Keratinocyte (primary cell): ENCODE data around the gene WBP1.

Experiments
- EZH2 ChIP-seq: IDR thresholded peaks from one replicate; pipeline ENCODE4 v1.6.1; 2012; ENCODE audit warnings: inconsistent platforms, mild to moderate bottlenecking, low read length, moderate library complexity
- TF ChIP-seq, protein P1 (sequence below), 3 experiments: IDR thresholded peaks in 1 of 3; conservative IDR thresholded peaks in 1 of 3; optimal IDR thresholded peaks in 1 of 3; 2 replicates in 2 of 3; 3 replicates in 1 of 3; pipeline versions ENCODE3 to v1.5.1; 2011; ENCODE audit warnings: low read length in 3 of 3, mild to moderate bottlenecking in 3 of 3, moderate library complexity in 2 of 3, control low read depth in 1 of 3, inconsistent platforms in 1 of 3; ENCODE audit not compliant: insufficient read depth in 2 of 3; ENCODE audit errors: extremely low read depth in 1 of 3

DNA sequence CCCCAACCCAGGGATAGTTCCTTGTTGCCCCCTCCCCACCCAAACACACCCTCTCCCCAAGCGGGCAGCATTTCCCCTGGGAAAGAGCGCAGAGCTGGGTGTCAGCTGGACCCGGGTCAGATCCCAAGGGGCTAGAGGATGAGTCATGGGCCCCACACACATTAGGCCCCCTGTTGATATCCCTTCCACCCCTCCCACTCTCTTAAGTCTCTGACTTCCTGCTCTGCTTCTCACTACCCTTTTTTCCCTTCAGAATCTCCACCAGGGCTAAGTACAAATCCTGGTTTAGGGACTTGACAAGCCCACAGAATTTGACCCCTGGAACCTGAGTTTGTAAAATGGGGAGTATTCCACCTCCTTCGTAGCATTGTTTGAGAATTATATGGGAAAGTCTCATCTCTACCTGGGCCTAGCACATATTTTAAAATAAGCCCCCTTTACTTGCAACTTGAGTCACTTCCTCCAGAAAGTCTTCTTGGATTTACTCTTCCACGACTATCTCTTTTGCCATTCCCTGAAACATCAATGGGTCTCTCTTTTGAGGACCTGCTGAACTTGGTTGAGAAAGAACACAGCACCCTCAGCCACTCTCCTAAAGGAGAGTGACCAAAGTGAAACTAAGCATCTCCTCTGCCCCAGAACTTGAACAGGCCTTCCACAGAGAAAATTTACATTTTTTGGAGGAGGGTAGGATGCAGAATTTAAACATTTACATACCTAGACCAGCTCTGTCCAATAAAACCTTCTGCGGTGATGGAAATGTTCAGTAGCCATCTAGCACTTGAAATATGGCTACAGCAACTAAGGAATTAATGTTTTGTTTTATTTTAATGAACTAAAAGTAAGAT is 21.2 kb upstream of the WBP1 start:
- TF ChIP-seq, protein P1, sequence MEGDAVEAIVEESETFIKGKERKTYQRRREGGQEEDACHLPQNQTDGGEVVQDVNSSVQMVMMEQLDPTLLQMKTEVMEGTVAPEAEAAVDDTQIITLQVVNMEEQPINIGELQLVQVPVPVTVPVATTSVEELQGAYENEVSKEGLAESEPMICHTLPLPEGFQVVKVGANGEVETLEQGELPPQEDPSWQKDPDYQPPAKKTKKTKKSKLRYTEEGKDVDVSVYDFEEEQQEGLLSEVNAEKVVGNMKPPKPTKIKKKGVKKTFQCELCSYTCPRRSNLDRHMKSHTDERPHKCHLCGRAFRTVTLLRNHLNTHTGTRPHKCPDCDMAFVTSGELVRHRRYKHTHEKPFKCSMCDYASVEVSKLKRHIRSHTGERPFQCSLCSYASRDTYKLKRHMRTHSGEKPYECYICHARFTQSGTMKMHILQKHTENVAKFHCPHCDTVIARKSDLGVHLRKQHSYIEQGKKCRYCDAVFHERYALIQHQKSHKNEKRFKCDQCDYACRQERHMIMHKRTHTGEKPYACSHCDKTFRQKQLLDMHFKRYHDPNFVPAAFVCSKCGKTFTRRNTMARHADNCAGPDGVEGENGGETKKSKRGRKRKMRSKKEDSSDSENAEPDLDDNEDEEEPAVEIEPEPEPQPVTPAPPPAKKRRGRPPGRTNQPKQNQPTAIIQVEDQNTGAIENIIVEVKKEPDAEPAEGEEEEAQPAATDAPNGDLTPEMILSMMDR (optimal IDR thresholded peaks at IDR 0.05 in 1 of 3, IDR thresholded peaks at IDR 0.05 in 1 of 3, conservative IDR thresholded peaks at IDR 0.05 in 1 of 3; ENCODE audit: extremely low read depth in 1 of 3, insufficient read depth in 2 of 3, low read length in 3 of 3), result no peak
- no peak for TF ChIP-seq EZH2
